ENCODE measurements around the gene BARX1.

GRCh38 chr9:93953496-93954433 is 1.4 kb downstream of the BARX1 start:
- TF ChIP-seq CTCF (IDR thresholded peaks at IDR 0.05; ENCODE audit: insufficient read depth, low read length, poor library complexity, severe bottlenecking) = no peak
- no peak for TF ChIP-seq EZH2phosphoT487 (conservative IDR thresholded peaks at IDR 0.05; ENCODE audit: low read length)
